ENCODE data around the gene NCBP1.

The NCBP1 gene

GRCh38 chr9:97658707-97659106 lies 25.1 kb downstream of the NCBP1 start:
- H3K4me3 ChIP-seq (ENCODE audit: low read depth, low read length) = no peak overlapping the region
- no peak for DNase-seq (ENCODE audit: low read depth, low spot score)
- in situ Hi-C loops (cut with HindIII; ENCODE audit: low sequenced_read_pairs) = no loop called here
- no peak for TF ChIP-seq CTCF (IDR thresholded peaks at IDR 0.05; ENCODE audit: low read depth, low read length)

- TF ChIP-seq CTCF (IDR thresholded peaks at IDR 0.05; ENCODE audit: low read depth, low read length) = no peak
These were observed 26.1 kb downstream of the NCBP1 start for GRCh38 chr9:97659771-97660170.

GRCh38 chr9:97660340-97660739 lies 26.7 kb downstream of the NCBP1 start:
- DNase-seq (ENCODE audit: low read depth, low spot score) = no peak
- TF ChIP-seq CTCF (IDR thresholded peaks at IDR 0.05; ENCODE audit: low read depth, low read length) = no peak
- no peak overlapping the region for H3K4me3 ChIP-seq (ENCODE audit: low read depth, low read length)
- in situ Hi-C loops (cut with HindIII; ENCODE audit: low sequenced_read_pairs) = no loop called here

More at GRCh38 chr9:97659771-97660170, 26.1 kb downstream of the NCBP1 start:
- DNase-seq (ENCODE audit: low read depth, low spot score) = no peak
- in situ Hi-C loops (cut with HindIII; ENCODE audit: low sequenced_read_pairs) = no loop called here
- no peak overlapping the region for H3K4me3 ChIP-seq (ENCODE audit: low read depth, low read length)

GRCh38 chr9:97660847-97661246 lies 27.2 kb downstream of the NCBP1 start:
- in situ Hi-C loops (cut with HindIII; ENCODE audit: low sequenced_read_pairs) = no loop called here
- TF ChIP-seq CTCF (IDR thresholded peaks at IDR 0.05; ENCODE audit: low read depth, low read length) = no peak
- no peak for DNase-seq (ENCODE audit: low read depth, low spot score)
- H3K4me3 ChIP-seq (ENCODE audit: low read depth, low read length) = no peak overlapping the region

GRCh38 chr9:97665742-97666141 lies 32.1 kb downstream of the NCBP1 start:
- no peak for DNase-seq (ENCODE audit: low read depth, low spot score)
- H3K4me3 ChIP-seq (ENCODE audit: low read depth, low read length) = no peak overlapping the region
- in situ Hi-C loops (cut with HindIII; ENCODE audit: low sequenced_read_pairs) = no loop called here
- no peak for TF ChIP-seq CTCF (IDR thresholded peaks at IDR 0.05; ENCODE audit: low read depth, low read length)

- no peak for DNase-seq (ENCODE audit: low read depth, low spot score)
- TF ChIP-seq CTCF (IDR thresholded peaks at IDR 0.05; ENCODE audit: low read depth, low read length) = no peak
- H3K4me3 ChIP-seq (ENCODE audit: low read depth, low read length) = no peak overlapping the region
- in situ Hi-C loops (cut with HindIII; ENCODE audit: low sequenced_read_pairs) = no loop called here
These were observed 33.5 kb downstream of the NCBP1 start for GRCh38 chr9:97666907-97667686.

Data from astrocyte of the spinal cord (primary cell).